GM18907 (cell line): ENCODE data around the gene FBF1.
"Not testable (repeated sequence)": the region's sequence is repeated elsewhere in the genome, so short reads cannot be mapped to it uniquely, and the experiment has no call there.

ENCODE experiments used
- ATAC-seq: cut with Tn5 transposase; IDR thresholded peaks from one replicate; pipeline ENCODE4 v1.9.1; 2021; ENCODE audit warnings: mild to moderate bottlenecking, moderate library complexity; ENCODE audit not compliant: unreplicated experiment

Gene FBF1

GRCh38 chr17:75940727-75941441, at the start of gene FBF1:
FBF1 (minus strand) TSS chr17:75941042; CDS start chr17:75938149, 2,893 bp downstream.
- peak; percentile 91 for ATAC-seq

GRCh38 chr17:75987041-75987440, 46.2 kb upstream of the FBF1 start:
- no peak for ATAC-seq

- ATAC-seq, result no peak
Measured at GRCh38 chr17:75985986-75986385, 45.1 kb upstream of the FBF1 start.

GRCh38 chr17:75983501-75984181, 42.8 kb upstream of the FBF1 start:
- no peak for ATAC-seq

GRCh38 chr17:75981019-75981615, 40.3 kb upstream of the FBF1 start:
- ATAC-seq, result no peak

- ATAC-seq, result no peak
Measured at GRCh38 chr17:75980188-75981018, 39.6 kb upstream of the FBF1 start.

- peak; percentile 19 for ATAC-seq
Measured at GRCh38 chr17:75979705-75980187, 38.9 kb upstream of the FBF1 start.

- peak; percentile 89 for ATAC-seq
Measured at GRCh38 chr17:75978938-75979704, 38.3 kb upstream of the FBF1 start, which contains the start of the genes ACOX1 and TEN1. ACOX1 (minus strand) TSS chr17:75979166; CDS start chr17:75979073, 93 bp downstream. TEN1 (plus strand) TSS chr17:75979240; CDS start chr17:75986193, 6,953 bp downstream.

GRCh38 chr17:75976175-75976848, 35.5 kb upstream of the FBF1 start:
- no peak for ATAC-seq

- no peak for ATAC-seq
Measured at GRCh38 chr17:75975757-75976174, 34.9 kb upstream of the FBF1 start.

- ATAC-seq, result not testable (repeated sequence)
Measured at GRCh38 chr17:75975187-75975586, 34.3 kb upstream of the FBF1 start.

GRCh38 chr17:75970626-75971025, 29.8 kb upstream of the FBF1 start:
- ATAC-seq, result no peak

- no peak for ATAC-seq
Measured at GRCh38 chr17:75970011-75970523, 29.2 kb upstream of the FBF1 start.

GRCh38 chr17:75969044-75969443, 28.2 kb upstream of the FBF1 start:
- ATAC-seq, result not testable (repeated sequence)

- ATAC-seq, result no peak
Measured at GRCh38 chr17:75965468-75965867, 24.6 kb upstream of the FBF1 start.

GRCh38 chr17:75959839-75960511, 19.1 kb upstream of the FBF1 start:
- ATAC-seq, result no peak

- no peak for ATAC-seq
Measured at GRCh38 chr17:75959051-75959838, 18.4 kb upstream of the FBF1 start.
